ACC112 (cell line): ENCODE measurements around the gene SLFNL1.

Experiments used
- H2AFZ ChIP-seq: fragments of 200-600 bp; sonication (generic); one replicate; pipeline ENCODE4 v1.6.0; 2017; ENCODE audit warnings: antibody characterized with exemption, low read length; ENCODE audit not compliant: unreplicated experiment
- H3K27ac ChIP-seq: fragments of 200-600 bp; sonication (generic); 2 replicates; pipeline ENCODE4 v1.5.1; 2014; ENCODE audit warnings: low read depth, mild to moderate bottlenecking, antibody characterized with exemption, low read length, moderate library complexity
- H3K27me3 ChIP-seq: fragments of 200-600 bp; sonication (generic); 2 replicates; pipeline ENCODE4 v1.6.1; 2014; ENCODE audit warnings: mild to moderate bottlenecking, antibody characterized with exemption, low read length, moderate library complexity, mixed read lengths; ENCODE audit not compliant: insufficient read depth
- H3K36me3 ChIP-seq: fragments of 200-600 bp; sonication (generic); 2 replicates; pipeline ENCODE4 v1.6.1; 2016; ENCODE audit warnings: mild to moderate bottlenecking, antibody characterized with exemption, low read length, moderate library complexity, mixed read lengths; ENCODE audit not compliant: insufficient read depth
- H3K4me1 ChIP-seq: fragments of 200-600 bp; sonication (generic); one replicate; pipeline ENCODE4 v1.6.1; 2016; ENCODE audit warnings: low read length, mixed read lengths; ENCODE audit not compliant: insufficient read depth, unreplicated experiment, control insufficient read depth
- H3K4me3 ChIP-seq: fragments of 200-600 bp; sonication (generic); 2 replicates; pipeline ENCODE4 v1.5.1; 2014; ENCODE audit warnings: mild to moderate bottlenecking, low read depth, low read length
- H3K79me2 ChIP-seq: fragments of 200-600 bp; sonication (generic); one replicate; pipeline ENCODE4 v1.6.0; 2016; ENCODE audit warnings: low read length; ENCODE audit not compliant: control insufficient read depth, unreplicated experiment, insufficient read depth

SLFNL1 gene

GRCh38 chr1:40986956-40987355, 34.6 kb downstream of the SLFNL1 start:
- H3K79me2 ChIP-seq = peaks cover 59% of the 10 kb centered on the region
- H3K27me3 ChIP-seq = no peaks in the 10 kb centered on the region
- no peak overlapping the region for H2AFZ ChIP-seq
- no peak overlapping the region for H3K27ac ChIP-seq
- peaks cover 67% of the 10 kb centered on the region for H3K36me3 ChIP-seq
- H3K4me1 ChIP-seq = peaks cover 25% of the 10 kb centered on the region
- no peak overlapping the region for H3K4me3 ChIP-seq

DNA sequence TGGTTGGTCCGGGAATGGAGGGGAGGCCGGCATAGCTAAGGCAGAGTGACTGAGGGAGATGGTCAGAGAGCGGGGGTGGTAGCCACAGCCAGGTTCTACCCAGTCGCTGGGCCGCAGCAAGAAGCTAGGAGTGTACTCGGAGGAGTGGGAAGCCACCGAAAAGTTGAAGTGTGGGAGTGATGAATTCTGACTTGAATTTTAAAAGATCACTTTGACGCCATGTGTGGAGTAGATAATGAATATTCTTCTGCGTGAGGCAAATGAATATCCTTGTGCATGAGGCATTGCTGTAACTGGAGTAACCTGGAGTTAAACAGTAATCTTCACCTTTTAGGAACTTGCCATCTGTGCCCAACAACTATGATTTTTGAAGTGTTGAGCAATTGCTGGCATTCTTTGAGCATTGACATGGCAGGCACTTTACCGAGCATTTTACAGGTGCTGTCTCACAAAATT, 35.2 kb downstream of the SLFNL1 start:
- no peaks in the 10 kb centered on the region for H3K27me3 ChIP-seq
- H3K4me3 ChIP-seq = no peak overlapping the region
- H3K27ac ChIP-seq = no peak overlapping the region
- no peak overlapping the region for H2AFZ ChIP-seq
- H3K79me2 ChIP-seq = peaks cover 62% of the 10 kb centered on the region
- peaks cover 61% of the 10 kb centered on the region for H3K36me3 ChIP-seq
- H3K4me1 ChIP-seq = peaks cover 31% of the 10 kb centered on the region

- Histone ChIP-seq H3K4me3 (no peak overlapping the region), H3K27me3 (no peaks in the 10 kb centered on the region), H3K27ac (no peak overlapping the region), H2AFZ (no peak overlapping the region), H3K36me3 (peaks cover 56% of the 10 kb centered on the region), H3K79me2 (peaks cover 66% of the 10 kb centered on the region), H3K4me1 (peaks cover 36% of the 10 kb centered on the region)
Measured at GRCh38 chr1:40985875-40986274, 35.6 kb downstream of the SLFNL1 start.

GRCh38 chr1:40985161-40985560, 36.4 kb downstream of the SLFNL1 start:
- Histone ChIP-seq H3K4me1 (peaks cover 39% of the 10 kb centered on the region), H2AFZ (no peak overlapping the region), H3K27me3 (no peaks in the 10 kb centered on the region), H3K4me3 (no peak overlapping the region), H3K27ac (no peak overlapping the region), H3K79me2 (peaks cover 70% of the 10 kb centered on the region), H3K36me3 (peaks cover 56% of the 10 kb centered on the region)

DNA sequence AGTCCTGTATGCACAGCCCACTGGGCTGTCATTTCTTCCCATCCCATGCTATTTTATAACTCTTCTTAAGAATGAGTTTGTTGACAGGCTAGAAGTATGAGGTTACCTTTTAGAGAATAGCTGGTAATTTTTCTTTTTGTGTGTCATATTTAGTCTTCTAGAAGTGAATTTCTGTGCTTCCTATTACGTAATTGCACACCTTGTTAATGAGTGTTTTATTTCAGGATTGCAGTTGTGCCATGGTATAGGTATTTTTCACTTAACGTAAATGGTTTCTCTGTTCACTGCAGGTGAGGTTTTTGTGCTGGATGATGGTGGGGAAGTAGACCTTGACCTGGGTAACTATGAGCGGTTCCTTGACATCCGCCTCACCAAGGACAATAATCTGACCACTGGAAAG, 37.0 kb downstream of the SLFNL1 start:
- H3K4me1 ChIP-seq = peaks cover 39% of the 10 kb centered on the region

GRCh38 chr1:40984066-40984465, 37.5 kb downstream of the SLFNL1 start:
- H3K79me2 ChIP-seq = peaks cover 75% of the 10 kb centered on the region
- H3K4me3 ChIP-seq = no peak overlapping the region
- no peaks in the 10 kb centered on the region for H3K27me3 ChIP-seq
- H3K4me1 ChIP-seq = peaks cover 39% of the 10 kb centered on the region
- no peak overlapping the region for H2AFZ ChIP-seq
- H3K27ac ChIP-seq = no peak overlapping the region
- peaks cover 51% of the 10 kb centered on the region for H3K36me3 ChIP-seq

More for the DNA sequence above, 37.0 kb downstream of the SLFNL1 start:
- H3K4me3 ChIP-seq = no peak overlapping the region
- no peak overlapping the region for H2AFZ ChIP-seq
- peaks cover 54% of the 10 kb centered on the region for H3K36me3 ChIP-seq
- H3K27ac ChIP-seq = no peak overlapping the region
- H3K27me3 ChIP-seq = no peaks in the 10 kb centered on the region
- peaks cover 75% of the 10 kb centered on the region for H3K79me2 ChIP-seq

GRCh38 chr1:40983286-40983685, 38.2 kb downstream of the SLFNL1 start:
- Histone ChIP-seq H3K79me2 (peaks cover 75% of the 10 kb centered on the region), H3K27ac (no peak overlapping the region), H3K4me1 (peaks cover 39% of the 10 kb centered on the region), H3K36me3 (peaks cover 43% of the 10 kb centered on the region), H3K4me3 (no peak overlapping the region), H2AFZ (no peak overlapping the region), H3K27me3 (no peaks in the 10 kb centered on the region)

DNA sequence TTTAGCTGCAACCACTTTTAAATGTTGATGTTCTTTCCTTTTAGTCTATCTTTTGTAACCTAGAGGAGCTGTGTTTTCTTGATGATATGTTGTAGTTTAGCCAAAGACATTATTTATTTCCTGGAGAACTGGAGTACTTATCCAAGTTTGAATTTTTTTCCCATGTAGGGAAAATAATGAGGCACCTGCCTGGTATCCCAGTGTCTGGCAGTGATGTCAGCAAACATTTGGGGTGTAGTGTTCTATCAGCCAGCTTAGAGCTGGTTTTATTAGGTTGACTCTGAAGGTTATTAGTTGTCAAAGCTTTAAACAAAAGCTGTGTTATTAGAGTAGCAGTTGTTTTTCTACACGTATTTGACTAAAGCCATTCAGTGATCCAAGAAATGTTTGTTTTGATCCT, 38.8 kb downstream of the SLFNL1 start:
- H3K27me3 ChIP-seq = no peaks in the 10 kb centered on the region

GRCh38 chr1:40981691-40982448, 39.7 kb downstream of the SLFNL1 start:
- H2AFZ ChIP-seq = no peak overlapping the region
- H3K79me2 ChIP-seq = peaks cover 71% of the 10 kb centered on the region
- H3K4me1 ChIP-seq = peaks cover 42% of the 10 kb centered on the region
- no peak overlapping the region for H3K27ac ChIP-seq
- H3K4me3 ChIP-seq = peak overlapping the region; percentile 88
- peaks cover 30% of the 10 kb centered on the region for H3K36me3 ChIP-seq
- H3K27me3 ChIP-seq = no peaks in the 10 kb centered on the region

More for the DNA sequence above, 38.8 kb downstream of the SLFNL1 start:
- H3K4me1 ChIP-seq = peaks cover 39% of the 10 kb centered on the region
- H3K27ac ChIP-seq = no peak overlapping the region
- H3K36me3 ChIP-seq = peaks cover 38% of the 10 kb centered on the region
- H3K79me2 ChIP-seq = peaks cover 75% of the 10 kb centered on the region
- H3K4me3 ChIP-seq = no peak overlapping the region
- H2AFZ ChIP-seq = no peak overlapping the region

GRCh38 chr1:40980453-40981121, 40.9 kb downstream of the SLFNL1 start:
- peak overlapping the region; percentile 94 for H3K27ac ChIP-seq
- peaks cover 42% of the 10 kb centered on the region for H3K4me1 ChIP-seq
- no peak overlapping the region for H2AFZ ChIP-seq
- H3K36me3 ChIP-seq = peaks cover 19% of the 10 kb centered on the region
- peaks cover 59% of the 10 kb centered on the region for H3K79me2 ChIP-seq
- peak overlapping the region; percentile 88 for H3K4me3 ChIP-seq
- no peaks in the 10 kb centered on the region for H3K27me3 ChIP-seq

DNA sequence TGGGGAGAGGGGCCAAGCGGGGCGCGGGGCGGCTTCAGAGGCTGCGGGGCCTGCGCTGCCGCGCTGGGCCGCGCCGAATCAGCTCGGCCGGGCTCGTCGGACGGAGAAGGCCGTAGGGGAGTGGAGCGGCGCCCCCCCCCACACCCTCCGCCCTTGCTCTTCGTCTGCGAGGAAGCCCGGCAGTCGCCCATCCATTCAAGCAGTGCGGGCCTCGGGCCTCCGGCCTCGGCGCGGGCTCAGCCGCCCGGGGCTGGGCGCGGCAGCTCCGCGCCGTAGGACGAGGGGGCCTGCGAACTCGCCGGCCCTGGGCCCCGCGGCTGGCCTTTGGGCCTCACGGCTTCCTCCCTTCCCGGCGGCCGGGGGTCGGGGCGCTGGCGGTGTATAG, 41.5 kb downstream of the SLFNL1 start:
- peaks cover 14% of the 10 kb centered on the region for H3K36me3 ChIP-seq
- H3K4me3 ChIP-seq = peak overlapping the region; percentile 88
- peaks cover 42% of the 10 kb centered on the region for H3K4me1 ChIP-seq
- H3K79me2 ChIP-seq = peaks cover 54% of the 10 kb centered on the region
- no peaks in the 10 kb centered on the region for H3K27me3 ChIP-seq
- H3K27ac ChIP-seq = peak overlapping the region; percentile 94
- H2AFZ ChIP-seq = no peak overlapping the region
